MM.1S (cell line): ENCODE measurements around the gene ADCY5.

Source experiments
- DNase-seq: peaks from one replicate; pipeline ENCODE4 v3.0.0-alpha.2; 2015
- H2AFZ ChIP-seq: fragments of 300-600 bp; sonication (generic); 2 replicates; pipeline ENCODE4 v1.6.0; 2016; ENCODE audit warnings: antibody characterized with exemption, low read length
- H3F3A ChIP-seq: fragments of 300-600 bp; sonication (generic); 2 replicates; pipeline ENCODE4 v1.6.1; 2016; ENCODE audit warnings: mild to moderate bottlenecking, antibody characterized with exemption, low read length, moderate library complexity, mixed read lengths; ENCODE audit not compliant: insufficient read depth
- H3K27ac ChIP-seq: fragments of 300-600 bp; sonication (generic); 2 replicates; pipeline ENCODE4 v1.5.1; 2016; ENCODE audit warnings: mild to moderate bottlenecking, low read length
- H3K27me3 ChIP-seq: fragments of 300-600 bp; sonication (generic); replicated peaks from 2 replicates; pipeline ENCODE4 v1.6.0; 2016; ENCODE audit warnings: low read length; ENCODE audit not compliant: insufficient read depth
- H3K36me3 ChIP-seq: fragments of 300-600 bp; sonication (generic); replicated peaks from 2 replicates; pipeline ENCODE4 v1.6.1; 2016; ENCODE audit warnings: mild to moderate bottlenecking, low read length, mixed read lengths; ENCODE audit not compliant: insufficient read depth
- H3K4me1 ChIP-seq: fragments of 300-600 bp; sonication (generic); 2 replicates; pipeline ENCODE4 v1.6.1; 2016; ENCODE audit warnings: low read length, mixed read lengths
- H3K4me2 ChIP-seq: fragments of 300-600 bp; sonication (generic); 2 replicates; pipeline ENCODE4 v1.6.0; 2016; ENCODE audit warnings: low read depth, low read length
- H3K4me3 ChIP-seq: fragments of 300-600 bp; sonication (generic); 2 replicates; pipeline ENCODE4 v1.5.1; 2016; ENCODE audit warnings: low read length, mixed read lengths
- H3K79me2 ChIP-seq: fragments of 300-600 bp; sonication (generic); 2 replicates; pipeline ENCODE4 v1.6.1; 2016; ENCODE audit warnings: mixed run types, low read length, mixed read lengths
- H3K9ac ChIP-seq: fragments of 300-600 bp; sonication (generic); 2 replicates; pipeline ENCODE4 v1.6.1; 2016; ENCODE audit warnings: low read length, mixed read lengths
- H3K9me2 ChIP-seq: fragments of 300-600 bp; sonication (generic); replicated peaks from 2 replicates; pipeline ENCODE4 v1.6.1; 2016; ENCODE audit warnings: mild to moderate bottlenecking, low read length, mixed read lengths; ENCODE audit not compliant: insufficient read depth
- H3K9me3 ChIP-seq: fragments of 300-600 bp; sonication (generic); replicated peaks from 2 replicates; pipeline ENCODE4 v1.6.1; 2016; ENCODE audit warnings: mild to moderate bottlenecking, low read length, mixed read lengths; ENCODE audit not compliant: insufficient read depth
- H4K20me1 ChIP-seq: fragments of 300-600 bp; sonication (generic); 2 replicates; pipeline ENCODE4 v1.6.1; 2016; ENCODE audit warnings: mild to moderate bottlenecking, low read length, moderate library complexity, mixed read lengths; ENCODE audit not compliant: insufficient read depth
- EZH2 ChIP-seq: fragments of 300-600 bp; sonication (generic); optimal IDR thresholded peaks from 2 replicates; pipeline ENCODE3; 2017; ENCODE audit warnings: low read depth, mild to moderate bottlenecking, antibody characterized with exemption, low read length, mixed read lengths
- EZH2phosphoT487 ChIP-seq: fragments of 300-600 bp; sonication (generic); IDR thresholded peaks from 2 replicates; pipeline ENCODE4 v1.6.1; 2018; ENCODE audit warnings: antibody characterized with exemption, low read length
- TF ChIP-seq, protein P1 (sequence below): fragments of 300-600 bp; sonication (generic); IDR thresholded peaks from 2 replicates; pipeline ENCODE4 v1.5.1; 2016; ENCODE audit warnings: antibody characterized with exemption, low read length, mixed read lengths

ADCY5 gene

DNA sequence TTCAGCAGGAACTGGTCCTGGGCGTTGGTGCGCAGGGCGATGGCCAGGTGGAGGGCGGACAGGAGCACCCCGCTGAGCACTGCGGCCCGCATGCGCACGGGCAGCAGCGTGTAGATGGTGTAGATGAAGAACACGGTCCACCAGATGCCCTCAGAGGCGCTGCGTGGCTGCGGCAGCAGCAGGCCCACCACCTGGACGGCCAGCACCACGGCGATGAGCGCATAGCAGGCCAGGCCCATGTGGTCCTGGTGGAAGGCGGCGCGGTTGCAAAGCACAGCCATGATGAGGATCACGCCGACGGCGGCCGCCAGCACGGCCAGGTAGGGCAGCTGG is 1.5 kb downstream of the ADCY5 start:
- DNase-seq: no peak
- TF ChIP-seq, protein P1, sequence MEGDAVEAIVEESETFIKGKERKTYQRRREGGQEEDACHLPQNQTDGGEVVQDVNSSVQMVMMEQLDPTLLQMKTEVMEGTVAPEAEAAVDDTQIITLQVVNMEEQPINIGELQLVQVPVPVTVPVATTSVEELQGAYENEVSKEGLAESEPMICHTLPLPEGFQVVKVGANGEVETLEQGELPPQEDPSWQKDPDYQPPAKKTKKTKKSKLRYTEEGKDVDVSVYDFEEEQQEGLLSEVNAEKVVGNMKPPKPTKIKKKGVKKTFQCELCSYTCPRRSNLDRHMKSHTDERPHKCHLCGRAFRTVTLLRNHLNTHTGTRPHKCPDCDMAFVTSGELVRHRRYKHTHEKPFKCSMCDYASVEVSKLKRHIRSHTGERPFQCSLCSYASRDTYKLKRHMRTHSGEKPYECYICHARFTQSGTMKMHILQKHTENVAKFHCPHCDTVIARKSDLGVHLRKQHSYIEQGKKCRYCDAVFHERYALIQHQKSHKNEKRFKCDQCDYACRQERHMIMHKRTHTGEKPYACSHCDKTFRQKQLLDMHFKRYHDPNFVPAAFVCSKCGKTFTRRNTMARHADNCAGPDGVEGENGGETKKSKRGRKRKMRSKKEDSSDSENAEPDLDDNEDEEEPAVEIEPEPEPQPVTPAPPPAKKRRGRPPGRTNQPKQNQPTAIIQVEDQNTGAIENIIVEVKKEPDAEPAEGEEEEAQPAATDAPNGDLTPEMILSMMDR: no peak
- TF ChIP-seq EZH2 (no peak), EZH2phosphoT487 (no peak)
- Histone ChIP-seq H3K79me2 (no peaks in the 10 kb centered on the region), H3K27ac (no peak overlapping the region), H3F3A (no peaks in the 10 kb centered on the region), H3K4me2 (no peak overlapping the region), H3K27me3 (peaks cover 8% of the 10 kb centered on the region), H4K20me1 (no peaks in the 10 kb centered on the region), H3K9me3 (no peaks in the 10 kb centered on the region), H2AFZ (no peak overlapping the region), H3K9ac (no peak overlapping the region), H3K4me1 (no peaks in the 10 kb centered on the region), H3K36me3 (no peaks in the 10 kb centered on the region), H3K4me3 (no peak overlapping the region), H3K9me2 (no peaks in the 10 kb centered on the region)

DNA sequence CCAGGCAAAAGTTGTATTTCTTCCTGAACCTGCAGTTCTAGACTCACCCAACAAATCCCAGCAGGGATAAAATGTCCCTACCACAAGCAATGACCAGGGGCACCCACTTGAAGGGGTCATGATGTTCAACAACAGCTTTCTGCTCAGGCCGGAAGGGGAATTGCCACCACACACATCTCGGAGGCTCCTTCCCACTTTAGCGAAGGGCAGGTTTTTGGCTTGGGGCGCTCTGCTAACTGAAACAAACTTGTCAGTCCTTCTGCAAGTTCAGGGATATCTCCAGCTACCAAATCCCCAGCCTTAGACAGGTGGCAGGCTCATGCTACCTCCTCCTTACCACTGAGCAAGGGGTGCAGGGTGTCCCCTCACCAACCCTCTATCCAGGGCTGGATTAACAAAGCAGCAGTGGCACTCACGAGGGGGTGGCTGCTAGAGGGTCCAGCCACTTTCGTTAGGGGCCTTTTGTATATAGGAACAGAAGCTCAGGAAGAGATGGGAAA is 2.2 kb downstream of the ADCY5 start:
- Histone ChIP-seq H3K9ac (no peak overlapping the region), H4K20me1 (no peaks in the 10 kb centered on the region), H3K79me2 (no peaks in the 10 kb centered on the region), H3K9me3 (no peaks in the 10 kb centered on the region), H3K36me3 (no peaks in the 10 kb centered on the region), H3K4me1 (no peaks in the 10 kb centered on the region), H3K9me2 (no peaks in the 10 kb centered on the region), H3K27me3 (peaks cover 8% of the 10 kb centered on the region), H2AFZ (no peak overlapping the region), H3K4me3 (no peak overlapping the region), H3K4me2 (no peak overlapping the region), H3F3A (no peaks in the 10 kb centered on the region), H3K27ac (no peak overlapping the region)
- no peak for DNase-seq
- no peak for TF ChIP-seq EZH2
- no peak for TF ChIP-seq EZH2phosphoT487
- TF ChIP-seq, protein P1: no peak

DNA sequence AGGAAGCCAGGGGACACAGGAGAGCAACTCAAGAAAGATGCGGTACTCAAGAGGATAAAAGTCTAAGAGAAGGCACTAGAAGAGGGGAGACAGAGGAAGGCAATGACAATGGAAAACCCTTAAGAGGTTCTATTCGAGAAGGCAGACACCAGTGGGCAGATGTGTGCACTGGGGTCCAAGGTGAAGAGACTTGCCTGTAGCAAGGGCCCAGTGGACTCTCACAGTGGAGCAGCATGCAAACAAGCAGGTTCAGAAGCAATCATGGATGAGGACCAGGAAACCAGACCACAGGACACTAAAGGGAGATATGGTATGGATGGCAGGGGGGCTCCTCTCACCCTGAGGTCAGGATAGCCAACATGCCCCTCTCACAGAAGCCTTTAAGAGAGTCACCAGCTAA is 2.7 kb downstream of the ADCY5 start:
- H4K20me1 ChIP-seq: no peaks in the 10 kb centered on the region
- H3K4me1 ChIP-seq: no peaks in the 10 kb centered on the region
- TF ChIP-seq, protein P1: no peak
- no peak for TF ChIP-seq EZH2phosphoT487
- TF ChIP-seq EZH2: no peak
- no peak overlapping the region for H3K4me2 ChIP-seq
- H3K9me3 ChIP-seq: no peaks in the 10 kb centered on the region
- no peak overlapping the region for H3K27ac ChIP-seq
- H3K9ac ChIP-seq: no peak overlapping the region
- H3K9me2 ChIP-seq: no peaks in the 10 kb centered on the region
- no peaks in the 10 kb centered on the region for H3K79me2 ChIP-seq
- H3K27me3 ChIP-seq: peaks cover 8% of the 10 kb centered on the region
- no peak for DNase-seq
- no peak overlapping the region for H2AFZ ChIP-seq
- no peak overlapping the region for H3K4me3 ChIP-seq
- no peaks in the 10 kb centered on the region for H3F3A ChIP-seq
- H3K36me3 ChIP-seq: no peaks in the 10 kb centered on the region
